DMS53 treated with DMSO at 0.1 percent for 48 hours (cell line): ENCODE measurements around the gene SLC9A9.
A peak's percentile ranks its signal among the peaks of the same experiment; 100 is the strongest.
"Not testable (repeated sequence)": the region's sequence is repeated elsewhere in the genome, so short reads cannot be mapped to it uniquely, and the experiment has no call there.

Source experiments
- DNase-seq: peaks from one replicate; lab custom pipeline; 2025; ENCODE audit not compliant: unreplicated experiment; lab: John Stamatoyannopoulos, UW

SLC9A9 gene

GRCh38 chr3:143475981-143476380 is 372.3 kb downstream of the SLC9A9 start:
- no peak for DNase-seq

DNA sequence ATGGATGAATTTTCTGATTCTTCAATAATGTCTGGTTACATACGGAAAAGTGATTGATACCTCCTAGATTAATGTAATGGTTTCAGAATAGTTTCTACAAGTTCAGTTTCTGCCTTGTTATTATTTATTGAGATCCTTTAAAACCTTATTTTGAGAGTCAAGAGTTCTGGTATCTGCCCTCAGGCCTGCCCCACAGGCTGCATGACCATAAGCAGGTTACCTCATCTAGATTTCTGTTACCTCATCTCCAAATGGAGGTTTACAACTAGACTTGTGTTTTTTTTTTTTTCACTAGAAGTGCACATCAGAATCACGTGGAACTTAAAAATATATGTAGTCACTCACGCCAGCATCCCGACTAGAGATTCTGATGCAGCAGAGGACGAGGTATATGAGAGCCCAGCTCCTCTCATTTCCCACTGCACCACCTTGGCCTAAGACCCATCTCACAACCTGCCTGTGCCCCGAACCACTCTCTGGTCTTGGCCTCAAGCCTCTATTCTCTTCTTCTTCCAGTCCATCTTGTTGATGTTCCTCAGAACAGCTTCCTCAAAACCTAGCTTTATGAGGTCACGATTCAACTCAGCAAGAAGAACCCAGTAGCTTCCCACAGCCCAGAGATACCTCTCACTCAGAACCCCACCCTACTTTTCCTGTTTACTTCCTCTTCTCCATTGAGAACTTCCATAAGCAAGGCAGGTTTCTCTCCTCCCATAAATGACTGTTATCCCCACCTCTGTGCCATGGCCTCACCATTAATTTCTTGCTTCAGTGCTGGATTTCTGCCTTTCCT is 375.3 kb downstream of the SLC9A9 start:
- no peak for DNase-seq

DNA sequence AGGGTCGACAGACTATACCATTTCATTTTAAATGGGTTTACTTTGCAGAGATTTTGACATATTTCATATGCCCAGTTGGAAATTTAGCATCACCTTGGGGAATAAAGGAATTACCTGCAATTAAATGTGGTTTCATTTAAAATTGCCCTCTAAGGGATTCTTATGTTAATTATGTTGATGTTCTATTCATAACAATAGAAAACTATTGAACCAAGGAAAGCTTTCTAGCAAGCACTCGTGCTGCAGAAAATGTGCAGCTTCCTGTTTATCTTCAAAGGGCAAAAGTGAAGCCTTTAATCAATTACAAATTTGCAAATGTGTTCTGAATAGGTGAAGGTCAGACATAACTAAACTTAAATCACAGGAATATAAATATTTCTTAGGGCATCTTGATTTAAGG is 376.6 kb downstream of the SLC9A9 start:
- DNase-seq = no peak

DNA sequence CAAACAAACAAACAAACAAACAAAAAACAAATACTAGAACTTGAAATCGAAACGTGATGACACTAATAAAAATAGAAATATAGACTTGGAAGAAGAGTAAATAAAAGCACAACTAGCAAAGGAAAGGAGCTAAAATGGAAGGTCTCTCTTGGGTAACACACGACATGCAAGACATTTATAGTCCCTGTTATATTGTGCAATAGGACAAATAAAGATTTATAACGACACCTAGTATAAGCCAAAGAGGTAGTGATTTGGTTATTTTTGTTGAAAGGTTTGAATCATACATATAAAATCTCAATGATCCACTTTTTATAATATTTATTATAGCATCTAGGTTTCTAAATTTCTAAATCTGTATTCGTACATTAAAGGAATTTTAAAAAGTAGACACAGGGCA is 379.1 kb downstream of the SLC9A9 start:
- DNase-seq = no peak

DNA sequence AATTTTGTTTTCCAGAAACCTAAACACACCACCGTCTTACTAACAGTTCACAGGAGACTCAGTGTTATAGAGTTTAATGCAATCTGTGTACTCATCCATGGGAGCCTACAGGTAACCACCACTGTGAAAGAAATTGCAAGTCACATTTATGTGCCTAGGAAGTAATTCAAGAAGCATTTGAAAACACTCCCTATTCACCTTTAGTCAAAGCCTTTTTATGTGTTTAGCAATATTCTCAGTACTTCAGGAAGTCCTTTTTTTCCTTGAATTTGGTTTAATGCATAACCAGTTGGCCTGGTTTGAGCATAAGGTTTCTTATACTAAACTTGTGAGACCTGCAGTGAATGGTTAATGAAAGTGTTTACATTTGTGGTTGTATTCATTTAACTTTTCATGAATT is 382.6 kb downstream of the SLC9A9 start:
- DNase-seq = no peak

GRCh38 chr3:143464850-143465249 is 383.4 kb downstream of the SLC9A9 start:
- DNase-seq = no peak

GRCh38 chr3:143455480-143455879 is 392.8 kb downstream of the SLC9A9 start:
- no peak for DNase-seq

DNA sequence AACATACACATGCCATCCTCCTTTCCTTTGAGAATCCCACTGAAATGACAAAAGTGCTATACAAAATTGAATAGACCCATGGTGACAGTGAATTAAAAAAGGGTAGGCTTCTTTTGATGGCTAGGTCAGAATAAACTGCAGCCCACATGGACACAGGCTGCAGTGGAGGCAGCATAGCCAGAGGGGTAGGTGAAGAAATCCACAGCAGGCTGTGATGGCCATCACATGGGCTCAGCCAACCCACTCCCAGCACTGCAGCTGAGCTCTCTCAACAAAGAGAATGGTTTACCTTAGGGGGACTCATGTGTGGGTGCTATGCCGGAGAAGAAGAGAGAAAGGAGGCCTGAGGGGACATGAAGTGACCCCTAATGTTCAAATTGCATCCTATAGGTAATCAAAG is 397.6 kb downstream of the SLC9A9 start:
- DNase-seq = no peak

DNA sequence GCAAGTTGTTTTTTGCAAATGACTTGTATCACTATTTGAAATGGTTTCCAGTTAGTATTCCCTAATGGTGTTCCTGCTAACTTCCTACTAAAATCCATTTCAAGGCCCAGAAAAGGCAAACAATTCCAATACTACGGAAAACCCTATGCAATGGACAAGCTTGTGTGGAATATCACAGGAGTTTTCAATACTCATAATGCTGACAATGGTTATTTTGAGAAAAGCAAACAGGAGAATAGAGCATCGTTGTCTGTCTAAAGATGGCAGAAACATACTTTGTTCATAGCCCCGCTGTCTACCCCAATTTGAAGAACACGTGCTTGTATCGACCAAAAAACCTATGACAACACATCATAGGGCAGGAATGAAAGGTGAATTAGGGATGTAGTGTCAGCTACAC is 400.8 kb downstream of the SLC9A9 start:
- DNase-seq = no peak

- DNase-seq = no peak
These were observed 403.1 kb downstream of the SLC9A9 start for GRCh38 chr3:143445118-143445517.

DNA sequence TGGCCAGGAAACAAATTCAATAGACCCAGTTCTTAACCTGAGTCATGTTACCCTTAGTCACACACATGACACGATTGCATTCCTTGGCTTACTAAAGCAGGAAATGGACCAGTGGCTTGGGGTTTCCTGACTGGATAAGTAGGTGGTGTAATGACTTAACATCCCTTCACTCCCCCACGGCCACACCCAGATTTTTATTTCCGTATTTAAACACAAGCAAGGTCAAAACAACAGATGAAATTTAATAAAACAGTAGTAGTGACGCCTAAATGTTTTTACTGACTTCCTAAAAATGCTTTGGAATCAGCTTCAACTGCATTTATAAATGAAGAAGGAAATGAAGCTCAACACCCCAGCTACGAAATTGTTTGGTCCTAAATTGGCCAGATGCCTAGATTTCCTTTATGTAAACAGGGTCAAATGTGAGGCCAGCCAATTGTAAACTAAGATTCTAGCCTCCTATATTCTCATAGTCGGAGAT is 404.4 kb downstream of the SLC9A9 start:
- DNase-seq = peak; percentile 16

DNA sequence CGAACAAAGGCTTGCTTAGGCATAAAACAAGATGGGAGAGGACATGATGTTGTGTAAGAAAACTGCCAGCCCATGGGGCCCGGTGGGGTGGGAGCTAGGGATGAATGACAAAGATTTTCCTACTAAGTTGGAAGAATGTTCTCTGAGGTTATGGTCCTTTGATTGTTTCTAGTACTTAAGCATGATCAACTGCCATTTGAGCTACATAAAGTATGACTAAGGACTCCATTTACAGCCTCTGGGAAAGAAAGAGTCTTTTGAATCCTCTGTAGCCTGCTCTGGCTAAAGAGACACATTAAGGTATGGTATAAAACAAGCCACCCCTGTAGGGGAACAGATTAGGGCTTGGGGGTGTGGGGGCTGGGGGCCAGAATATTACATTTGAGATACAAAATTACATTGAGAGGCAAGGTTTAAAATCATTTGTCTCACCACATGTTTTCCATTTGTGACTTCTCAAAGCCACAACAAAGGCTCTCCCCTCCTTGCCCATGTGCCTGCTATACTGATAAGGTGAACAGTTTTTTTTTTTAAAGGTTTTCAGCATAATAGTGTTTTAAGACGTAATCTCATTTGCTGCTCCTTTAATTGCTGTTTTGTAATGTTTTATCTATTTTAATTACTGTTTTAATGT is 405.3 kb downstream of the SLC9A9 start:
- no peak for DNase-seq

DNA sequence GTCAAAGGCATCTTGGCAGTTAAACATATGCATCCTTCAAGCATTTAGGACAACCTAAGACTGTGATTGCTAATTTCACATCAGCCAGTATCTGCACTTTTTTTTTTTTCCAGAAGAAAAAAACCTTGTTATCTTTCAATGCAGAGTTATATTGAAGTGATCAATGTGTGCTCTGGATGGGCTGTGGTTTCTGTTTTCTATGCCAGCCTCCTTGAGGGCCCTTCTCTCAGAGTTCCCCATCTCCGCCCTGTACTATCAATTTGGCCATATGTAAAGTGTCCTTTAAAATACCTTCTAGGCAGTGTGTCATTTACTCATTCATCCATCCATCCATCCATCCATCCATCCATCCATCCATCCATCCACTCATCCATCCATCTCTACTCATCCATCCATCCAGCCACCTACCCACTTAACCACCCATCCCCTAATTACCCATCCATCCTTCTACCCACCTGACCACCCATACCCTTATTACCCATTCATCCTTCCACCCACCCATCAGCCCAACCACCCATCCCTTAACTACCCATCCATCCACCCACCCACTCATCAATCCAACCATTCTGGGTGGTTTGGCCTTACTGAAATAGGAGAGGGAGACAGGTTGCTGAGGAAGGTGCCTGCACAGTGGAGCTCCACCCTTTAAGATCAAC is 406.6 kb downstream of the SLC9A9 start:
- DNase-seq = no peak

- DNase-seq = no peak
These were observed 408.5 kb downstream of the SLC9A9 start for GRCh38 chr3:143439817-143440216.

DNA sequence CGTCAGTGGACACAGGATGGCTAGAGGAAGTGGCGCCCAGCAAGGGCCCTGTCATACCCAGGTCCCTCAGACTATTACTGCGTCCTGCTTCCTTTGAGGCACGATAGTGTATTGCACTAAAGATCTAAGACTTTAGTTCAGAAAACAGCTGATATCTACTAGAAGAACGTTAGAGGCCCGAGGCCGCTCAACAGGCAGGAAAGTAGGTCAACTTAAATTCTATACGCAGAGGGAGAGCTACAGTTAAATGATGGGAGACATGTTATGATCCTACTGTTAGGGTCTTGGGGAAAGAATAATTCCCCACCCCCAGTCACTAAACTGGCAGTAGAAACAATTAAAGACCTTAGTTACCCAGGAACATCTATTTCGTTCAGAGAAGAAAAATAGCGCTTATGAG is 410.9 kb downstream of the SLC9A9 start:
- no peak for DNase-seq

DNA sequence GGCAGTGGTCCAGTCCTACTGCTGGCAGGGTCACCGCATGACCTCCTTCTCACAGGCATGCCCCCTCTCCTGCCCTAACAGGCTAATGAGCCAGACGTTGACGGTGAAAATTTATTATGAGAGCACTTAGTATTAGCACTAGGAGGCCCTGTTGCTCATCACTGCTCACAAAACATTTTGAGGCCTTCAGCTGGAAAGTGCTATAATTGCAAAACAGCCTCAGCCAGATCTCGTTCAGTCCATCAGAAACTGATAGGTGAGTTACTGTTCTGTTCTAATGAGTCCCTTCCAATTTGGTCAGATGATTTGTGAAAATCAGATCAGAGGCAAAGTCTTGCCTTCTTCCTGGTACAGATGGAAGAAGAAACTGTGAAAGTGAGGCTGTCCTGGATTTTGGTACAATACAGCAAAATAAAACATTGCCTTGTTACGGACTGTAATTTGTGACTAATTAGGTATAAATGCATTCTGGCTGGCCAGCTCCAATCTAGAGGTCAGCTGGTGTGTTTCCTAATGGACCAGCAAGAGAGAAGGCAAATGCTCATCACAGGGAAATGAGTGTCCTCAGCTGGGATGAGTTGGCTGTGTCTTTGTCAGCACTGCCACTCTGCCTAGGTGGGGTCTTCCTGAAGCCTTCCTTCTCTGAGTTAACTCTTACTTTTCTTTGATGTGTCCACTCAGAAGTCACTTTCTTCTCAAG is 411.9 kb downstream of the SLC9A9 start:
- no peak for DNase-seq

- no peak for DNase-seq
These were observed 414.4 kb downstream of the SLC9A9 start for GRCh38 chr3:143433787-143434378.

- DNase-seq = not testable (repeated sequence)
These were observed 417.0 kb downstream of the SLC9A9 start for GRCh38 chr3:143431298-143431697.

GRCh38 chr3:143430568-143430967 is 417.7 kb downstream of the SLC9A9 start:
- no peak for DNase-seq

DNA sequence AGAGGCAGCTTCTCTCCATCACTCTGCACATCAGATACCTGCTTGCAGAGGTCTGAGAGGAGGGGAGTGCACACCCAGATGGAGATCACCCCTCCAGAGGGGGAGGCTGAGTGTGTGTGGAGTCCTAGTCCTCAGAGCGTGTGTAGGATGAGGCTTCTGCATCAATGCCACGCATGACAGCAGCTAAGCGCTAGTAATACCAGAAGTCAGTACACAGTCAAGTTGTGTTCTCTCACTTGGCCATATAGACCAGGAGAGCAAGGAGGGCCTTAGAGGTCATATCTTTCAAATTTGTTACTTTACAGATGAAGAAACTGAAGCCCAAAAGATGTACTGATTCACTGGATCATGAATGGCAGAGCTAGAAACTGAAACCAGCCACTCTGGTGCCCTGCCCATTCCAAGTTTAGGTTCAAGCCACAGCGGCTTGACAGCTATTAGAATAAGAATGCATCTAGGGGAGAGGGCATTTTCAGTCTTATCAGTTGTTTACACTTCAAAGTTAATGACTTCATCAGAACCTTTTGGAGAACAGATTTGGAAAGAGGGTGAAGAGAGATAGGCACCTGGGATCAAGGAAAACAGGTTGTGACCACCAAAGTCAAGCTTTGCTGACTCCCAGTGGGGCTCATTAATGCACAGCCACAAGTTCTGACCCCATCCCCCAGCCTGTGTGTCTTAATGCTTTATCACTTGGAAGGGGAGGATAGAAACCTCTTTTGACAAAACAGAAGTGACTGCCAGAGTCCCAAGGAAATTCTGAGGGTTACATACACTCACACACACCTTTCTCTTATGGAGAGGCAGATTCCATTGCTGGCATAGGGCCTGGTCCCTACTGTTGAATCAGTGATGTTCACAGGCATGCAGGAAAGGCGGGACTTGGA is 418.4 kb downstream of the SLC9A9 start:
- no peak for DNase-seq
